Middle frontal gyrus (tissue), 1 donor: ENCODE data around the gene SPATA2.
"Not testable (repeated sequence)": the region's sequence is repeated elsewhere in the genome, so short reads cannot be mapped to it uniquely, and the experiment has no call there.

Experiments used
- DNase-seq: peaks from one replicate; pipeline ENCODE4 v3.0.0-alpha.2; 2015; ENCODE audit warnings: low spot score; ENCODE audit errors: extremely low spot score

Gene SPATA2

GRCh38 chr20:49915380-49916145 lies at the start of gene SPATA2:
TSS of gene SPATA2 (minus strand) at chr20:49915529. CDS start at chr20:49908490, 7,039 bp downstream.
- DNase-seq: peak; percentile 87

GRCh38 chr20:49961413-49961812 lies 46.1 kb upstream of the SPATA2 start:
- no peak for DNase-seq

GRCh38 chr20:49957089-49957938 lies 42.0 kb upstream of the SPATA2 start:
- DNase-seq: peak; percentile 68

GRCh38 chr20:49956689-49957088 lies 41.4 kb upstream of the SPATA2 start:
- DNase-seq: no peak

GRCh38 chr20:49955830-49956396 lies 40.6 kb upstream of the SPATA2 start:
- DNase-seq: not testable (repeated sequence)

- no peak for DNase-seq
Observed at GRCh38 chr20:49955167-49955566, 39.8 kb upstream of the SPATA2 start.

- no peak for DNase-seq
Observed at GRCh38 chr20:49951151-49951550, 35.8 kb upstream of the SPATA2 start.

- no peak for DNase-seq
Observed at GRCh38 chr20:49948809-49949507, 33.6 kb upstream of the SPATA2 start.

GRCh38 chr20:49948178-49948577 lies 32.8 kb upstream of the SPATA2 start:
- no peak for DNase-seq

- DNase-seq: no peak
Observed at GRCh38 chr20:49945701-49946477, 30.6 kb upstream of the SPATA2 start.

GRCh38 chr20:49945306-49945700 lies 30.0 kb upstream of the SPATA2 start:
- DNase-seq: no peak

GRCh38 chr20:49942942-49943341 lies 27.6 kb upstream of the SPATA2 start:
- DNase-seq: no peak

- DNase-seq: no peak
Observed at GRCh38 chr20:49942303-49942702, 27.0 kb upstream of the SPATA2 start.

GRCh38 chr20:49941456-49941855 lies 26.1 kb upstream of the SPATA2 start:
- no peak for DNase-seq

- DNase-seq: no peak
Observed at GRCh38 chr20:49938173-49939163, 23.1 kb upstream of the SPATA2 start.

GRCh38 chr20:49937027-49937929 lies 21.9 kb upstream of the SPATA2 start:
- DNase-seq: no peak

- peak; percentile 87 for DNase-seq
Observed at GRCh38 chr20:49936153-49937026, 21.1 kb upstream of the SPATA2 start, which contains the start of gene RNF114. TSS of gene RNF114 (plus strand) at chr20:49936397. CDS start at chr20:49936413, 16 bp downstream.
